T-helper 2 cell treated with Interferon-gamma antibody and Interleukin-4, amounts not matched to agents 100 ng/mL and 5 ng/mL, for 36 hours (primary cell): ENCODE data around the gene ST3GAL2. TPM values are rescaled to one million over a fixed set of nuclear protein-coding genes. Genes with fewer than 3 reads are reported as not detected.

ENCODE experiments used
- intact Hi-C: fragments of 100-400 bp; cut with micrococcal nuclease; formaldehyde crosslinking; loops from one replicate; pipeline ENCODE4 v1.15.1; 2023
- total RNA-seq: library from RNA; stranded (reverse); gene quantifications from 2 replicates; pipeline ENCODE4 v1.2.3, GENCODE V29; 2022

ST3GAL2 gene
- total RNA-seq = 25.7 and 28.4 TPM in 2 replicates

GRCh38 chr16:70438969-70439862, at the start of gene ST3GAL2:
Gene ST3GAL2 (minus strand): TSS chr16:70439100. CDS start chr16:70398530, 40,570 bp downstream.
- intact Hi-C loops = loop anchor here (1.0 to 10.0 kb wide), 4 partner anchors 15 to 86 kb away; partner anchors contain the start of genes COG4, FCSK and SF3B3

- intact Hi-C loops = no loop called here
Measured at GRCh38 chr16:70484867-70485266, 46.0 kb upstream of the ST3GAL2 start.

GRCh38 chr16:70483426-70483825, 44.5 kb upstream of the ST3GAL2 start:
- intact Hi-C loops = no loop called here

GRCh38 chr16:70482624-70483023, 43.7 kb upstream of the ST3GAL2 start:
- intact Hi-C loops = no loop called here

- intact Hi-C loops = no loop called here
Measured at GRCh38 chr16:70481929-70482536, 43.1 kb upstream of the ST3GAL2 start.

GRCh38 chr16:70480127-70481105, 41.5 kb upstream of the ST3GAL2 start:
- intact Hi-C loops = no loop called here

- intact Hi-C loops = loop anchor here (5.0 kb wide), 1 partner anchor 97 kb away; no protein-coding TSS in a partner anchor
Measured at GRCh38 chr16:70478912-70479341, 40.0 kb upstream of the ST3GAL2 start.

- intact Hi-C loops = loop anchor here (5.0 kb wide), 1 partner anchor 96 kb away; no protein-coding TSS in a partner anchor
Measured at GRCh38 chr16:70478169-70478568, 39.3 kb upstream of the ST3GAL2 start.

- intact Hi-C loops = loop anchor here (5.0 kb wide), 1 partner anchor 94 kb away; no protein-coding TSS in a partner anchor
Measured at GRCh38 chr16:70476272-70477020, 37.5 kb upstream of the ST3GAL2 start.

- intact Hi-C loops = loop anchor here (5.0 kb wide), 1 partner anchor 93 kb away; no protein-coding TSS in a partner anchor
Measured at GRCh38 chr16:70475054-70475871, 36.4 kb upstream of the ST3GAL2 start.

- intact Hi-C loops = loop anchor here (5.0 kb wide), 1 partner anchor 92 kb away; no protein-coding TSS in a partner anchor
Measured at GRCh38 chr16:70474320-70475053, 35.6 kb upstream of the ST3GAL2 start.

GRCh38 chr16:70473446-70474319, 34.8 kb upstream of the ST3GAL2 start:
- intact Hi-C loops = no loop called here

- intact Hi-C loops = no loop called here
Measured at GRCh38 chr16:70472786-70473433, 34.0 kb upstream of the ST3GAL2 start.

- intact Hi-C loops = no loop called here
Measured at GRCh38 chr16:70470927-70471341, 32.0 kb upstream of the ST3GAL2 start.

- intact Hi-C loops = no loop called here
Measured at GRCh38 chr16:70470141-70470926, 31.4 kb upstream of the ST3GAL2 start.
